Activated CD8-positive, alpha-beta memory T cell treated with anti-CD3 and anti-CD28 coated beads for 4 hours (primary cell): Measurements from ENCODE around the gene TGFBR2.

ENCODE experiments used
- DNase-seq, 2 donors: peaks; one replicate each; pipeline ENCODE4 v3.0.0-alpha.2; 2020; ENCODE audit warnings: low read depth in 2 of 2

TGFBR2 gene

GRCh38 chr3:30637310-30638219 is 31.2 kb downstream of the TGFBR2 start:
- no peak for DNase-seq

- no peak for DNase-seq
These were observed 32.4 kb downstream of the TGFBR2 start for GRCh38 chr3:30638685-30639412.

- no peak for DNase-seq
These were observed 33.5 kb downstream of the TGFBR2 start for GRCh38 chr3:30639937-30640336.

- no peak for DNase-seq
These were observed 34.5 kb downstream of the TGFBR2 start for GRCh38 chr3:30640851-30641250.

- DNase-seq, result no peak
These were observed 35.2 kb downstream of the TGFBR2 start for GRCh38 chr3:30641416-30642251.

- DNase-seq, result no peak
These were observed 36.5 kb downstream of the TGFBR2 start for GRCh38 chr3:30642849-30643361.

- DNase-seq, result peak in 1 of 2 donors; percentile 28
These were observed 37.5 kb downstream of the TGFBR2 start for GRCh38 chr3:30643763-30644462.

GRCh38 chr3:30644615-30645014 is 38.2 kb downstream of the TGFBR2 start:
- DNase-seq, result peak in 1 of 2 donors; percentile 58

GRCh38 chr3:30645077-30645476 is 38.7 kb downstream of the TGFBR2 start:
- DNase-seq, result no peak

- DNase-seq, result no peak
These were observed 39.9 kb downstream of the TGFBR2 start for GRCh38 chr3:30646181-30646876.

- no peak for DNase-seq
These were observed 40.8 kb downstream of the TGFBR2 start for GRCh38 chr3:30646961-30647752.

- DNase-seq, result no peak
These were observed 42.4 kb downstream of the TGFBR2 start for GRCh38 chr3:30648670-30649357.

- no peak for DNase-seq
These were observed 43.3 kb downstream of the TGFBR2 start for GRCh38 chr3:30649572-30650318.

- no peak for DNase-seq
These were observed 44.1 kb downstream of the TGFBR2 start for GRCh38 chr3:30650348-30650995.

GRCh38 chr3:30654269-30654668 is 47.9 kb downstream of the TGFBR2 start:
- DNase-seq, result no peak

- no peak for DNase-seq
These were observed 48.9 kb downstream of the TGFBR2 start for GRCh38 chr3:30655187-30655812.

- DNase-seq, result no peak
These were observed 50.3 kb downstream of the TGFBR2 start for GRCh38 chr3:30656624-30657141.
